Neural cell (in vitro differentiated cells): ENCODE data around the gene ARID3C. TPM values are rescaled to one million over a fixed set of nuclear protein-coding genes. Genes with fewer than 3 reads are reported as not detected.

Experiments
- H2AFZ ChIP-seq: fragments of 200-600, 300-800 bp; sonication (generic), shearing (Covaris generic); 2 replicates; pipeline ENCODE4 v1.6.0; 2014; ENCODE audit warnings: low read depth, mild to moderate bottlenecking, antibody characterized with exemption, low read length, moderate library complexity
- H3F3A ChIP-seq: fragments of 200-600 bp; shearing (Covaris generic); 2 replicates; pipeline ENCODE4 v1.6.1; 2016; ENCODE audit warnings: mild to moderate bottlenecking, moderate library complexity, mixed read lengths, antibody characterized with exemption, low read length; ENCODE audit not compliant: insufficient read depth, poor library complexity, severe bottlenecking
- H3K27ac ChIP-seq: fragments of 200-600, 300-800 bp; sonication (generic), shearing (Covaris generic); 2 replicates; pipeline ENCODE4 v1.5.1; 2014; ENCODE audit warnings: mild to moderate bottlenecking, low read length, moderate library complexity
- H3K27me3 ChIP-seq: fragments of 300-800, 200-600 bp; sonication (generic), shearing (Covaris generic); 2 replicates; pipeline ENCODE4 v1.6.0; 2014; ENCODE audit warnings: mild to moderate bottlenecking, low read depth, low read length, moderate library complexity; ENCODE audit not compliant: insufficient read depth
- H3K36me3 ChIP-seq: fragments of 300-800, 200-600 bp; sonication (generic), shearing (Covaris generic); 2 replicates; pipeline ENCODE4 v1.5.1; 2014; ENCODE audit warnings: mild to moderate bottlenecking, antibody characterized with exemption, low read length, moderate library complexity; ENCODE audit not compliant: insufficient read depth
- H3K4me2 ChIP-seq: fragments of 300-800, 200-600 bp; sonication (generic), shearing (Covaris generic); 2 replicates; pipeline ENCODE4 v1.6.0; 2014; ENCODE audit warnings: mild to moderate bottlenecking, low read length
- H3K4me3 ChIP-seq: fragments of 300-800, 200-600 bp; sonication (generic), shearing (Covaris generic); 2 replicates; pipeline ENCODE4 v1.5.1; 2014; ENCODE audit warnings: mild to moderate bottlenecking, low read length, moderate library complexity
- H3K79me2 ChIP-seq: fragments of 200-600 bp; shearing (Covaris generic); replicated peaks from 2 replicates; pipeline ENCODE4 v1.6.0; 2014; ENCODE audit warnings: mild to moderate bottlenecking, low read length, moderate library complexity; ENCODE audit not compliant: insufficient read depth
- H3K9ac ChIP-seq: fragments of 300-800, 200-600 bp; sonication (generic), shearing (Covaris generic); 2 replicates; pipeline ENCODE4 v1.6.1; 2016; ENCODE audit warnings: mild to moderate bottlenecking, low read length, mixed read lengths
- H3K9me2 ChIP-seq: fragments of 200-600 bp; shearing (Covaris generic); 2 replicates; pipeline ENCODE4 v1.6.1; 2016; ENCODE audit warnings: mild to moderate bottlenecking, low read length, mixed read lengths; ENCODE audit not compliant: insufficient read depth
- H3K9me3 ChIP-seq: fragments of 200-600, 300-800 bp; sonication (generic), shearing (Covaris generic); 2 replicates; pipeline ENCODE4 v1.6.1; 2016; ENCODE audit warnings: mild to moderate bottlenecking, mixed run types, low read length, moderate library complexity, mixed read lengths
- H4K20me1 ChIP-seq: fragments of 200-600 bp; shearing (Covaris generic); 2 replicates; pipeline ENCODE4 v1.6.1; 2016; ENCODE audit warnings: mild to moderate bottlenecking, mixed run types; ENCODE audit not compliant: insufficient read depth
- CTCF ChIP-seq: fragments of 450-650 bp; IDR thresholded peaks from 2 replicates; pipeline ENCODE4 v1.5.1; 2014; ENCODE audit warnings: antibody characterized with exemption, mild to moderate bottlenecking, moderate library complexity; ENCODE audit not compliant: poor library complexity, severe bottlenecking
- EP300 ChIP-seq: fragments of 450-650 bp; conservative IDR thresholded peaks from 2 replicates; pipeline ENCODE4 v1.6.1; 2014; ENCODE audit warnings: antibody characterized with exemption, mild to moderate bottlenecking, moderate library complexity; ENCODE audit not compliant: poor library complexity, severe bottlenecking
- EZH2 ChIP-seq: fragments of 200-600, 300-800 bp; shearing (Covaris generic), sonication (generic); IDR thresholded peaks from 2 replicates; pipeline ENCODE4 v1.6.1; 2014; ENCODE audit warnings: antibody characterized with exemption, low read length, borderline replicate concordance, mild to moderate bottlenecking; ENCODE audit not compliant: insufficient read depth, poor library complexity, severe bottlenecking
- POLR2AphosphoS5 ChIP-seq: IDR thresholded peaks from 2 replicates; pipeline ENCODE4 v1.6.1; 2012
- RAD21 ChIP-seq: fragments of 450-650 bp; conservative IDR thresholded peaks from 2 replicates; pipeline ENCODE4 v1.6.1; 2014; ENCODE audit warnings: antibody characterized with exemption, mild to moderate bottlenecking, moderate library complexity
- REST ChIP-seq: IDR thresholded peaks from 2 replicates; pipeline ENCODE4 v1.6.1; 2012; ENCODE audit warnings: borderline replicate concordance
- SMC3 ChIP-seq: fragments of 450-650 bp; conservative IDR thresholded peaks from 2 replicates; pipeline ENCODE4 v1.6.1; 2014; ENCODE audit warnings: antibody characterized with exemption, mild to moderate bottlenecking, moderate library complexity; ENCODE audit not compliant: poor library complexity
- TAF1 ChIP-seq: IDR thresholded peaks from 2 replicates; pipeline ENCODE4 v1.6.1; 2012; ENCODE audit warnings: low read depth
- polyA plus RNA-seq: library from polyadenylated mRNA; depleted of rRNA; stranded (reverse); fragments of >200 nt; gene quantifications from 2 replicates; pipeline ENCODE4 v1.2.3, GENCODE V29; 2014

ARID3C gene
- polyA plus RNA-seq, 1 donor from 2014 or later: 2.8 TPM

- no peaks in the 10 kb centered on the region for H3K27me3 ChIP-seq
- peak overlapping the region; percentile 94 for H3K9ac ChIP-seq
- H3K9me3 ChIP-seq: no peaks in the 10 kb centered on the region
- H3K27ac ChIP-seq: peak overlapping the region; percentile 14
- no peak overlapping the region for H3K4me2 ChIP-seq
- H3K9me2 ChIP-seq: no peaks in the 10 kb centered on the region
- peak; percentile 61 for TF ChIP-seq CTCF
- no peak for TF ChIP-seq POLR2AphosphoS5
- no peak for TF ChIP-seq EZH2
- no peak for TF ChIP-seq RAD21
- no peak for TF ChIP-seq TAF1
- no peaks in the 10 kb centered on the region for H4K20me1 ChIP-seq
- no peaks in the 10 kb centered on the region for H3F3A ChIP-seq
- peak overlapping the region; percentile 92 for H3K4me3 ChIP-seq
- H3K79me2 ChIP-seq: no peaks in the 10 kb centered on the region
- H3K36me3 ChIP-seq: no peaks in the 10 kb centered on the region
- peak overlapping the region; percentile 45 for H2AFZ ChIP-seq
Observed at GRCh38 chr9:34664281-34665066, 35.6 kb upstream of the ARID3C start.

- no peaks in the 10 kb centered on the region for H4K20me1 ChIP-seq
- TF ChIP-seq EP300 (no peak), POLR2AphosphoS5 (no peak)
- no peaks in the 10 kb centered on the region for H3K27me3 ChIP-seq
- no peak overlapping the region for H3K27ac ChIP-seq
- no peaks in the 10 kb centered on the region for H3K79me2 ChIP-seq
- no peak overlapping the region for H3K4me2 ChIP-seq
- no peaks in the 10 kb centered on the region for H3K9me2 ChIP-seq
- H3F3A ChIP-seq: no peaks in the 10 kb centered on the region
- no peak overlapping the region for H2AFZ ChIP-seq
- no peak overlapping the region for H3K4me3 ChIP-seq
- no peaks in the 10 kb centered on the region for H3K9me3 ChIP-seq
- H3K36me3 ChIP-seq: no peaks in the 10 kb centered on the region
- no peak overlapping the region for H3K9ac ChIP-seq
Observed at GRCh38 chr9:34663303-34663605, 34.4 kb upstream of the ARID3C start.

- Histone ChIP-seq H3K9me2 (no peaks in the 10 kb centered on the region), H3K79me2 (no peaks in the 10 kb centered on the region)
- no peak for TF ChIP-seq SMC3
- no peak for TF ChIP-seq POLR2AphosphoS5
- no peak for TF ChIP-seq EP300
- TF ChIP-seq REST: no peak
- TF ChIP-seq TAF1: no peak
- no peak for TF ChIP-seq EZH2
- TF ChIP-seq RAD21: no peak
- no peak for TF ChIP-seq CTCF
Observed at GRCh38 chr9:34662526-34663302, 33.8 kb upstream of the ARID3C start, which contains the start of gene CCL27. Gene CCL27, minus strand, starts transcription at chr9:34662657. Its CDS starts 24 bp downstream, at chr9:34662633.

More at GRCh38 chr9:34662526-34663302, 33.8 kb upstream of the ARID3C start, which contains the start of gene CCL27:
- Histone ChIP-seq H4K20me1 (no peaks in the 10 kb centered on the region), H3F3A (no peaks in the 10 kb centered on the region), H3K27me3 (no peaks in the 10 kb centered on the region), H3K9ac (no peak within 1 kb of the TSS), H3K4me2 (no peak within 1 kb of the TSS), H3K9me3 (no peaks in the 10 kb centered on the region), H3K27ac (no peak within 1 kb of the TSS), H3K36me3 (no peaks in the 10 kb centered on the region), H2AFZ (no peak within 1 kb of the TSS), H3K4me3 (no peak within 1 kb of the TSS)
